ENCODE results near the gene MINDY4. TPM values are rescaled to one million over a fixed set of nuclear protein-coding genes. Genes with fewer than 3 reads are reported as not detected.

The MINDY4 gene
- total RNA-seq, 2 donors from 2014 or later, result 8.1 to 31.9 TPM

GRCh38 chr7:30835396-30835915, 64.2 kb downstream of the MINDY4 start:
- H3K36me3 ChIP-seq, result no peaks in the 10 kb centered on the region
- 92% methylated on average over 6 of the region's 6 CpGs for WGBS
- H3K4me3 ChIP-seq, result no peak overlapping the region
- no peaks in the 10 kb centered on the region for H3K4me1 ChIP-seq (replicated peaks)
- H3K27ac ChIP-seq, result no peak overlapping the region
- TF ChIP-seq, protein P1, sequence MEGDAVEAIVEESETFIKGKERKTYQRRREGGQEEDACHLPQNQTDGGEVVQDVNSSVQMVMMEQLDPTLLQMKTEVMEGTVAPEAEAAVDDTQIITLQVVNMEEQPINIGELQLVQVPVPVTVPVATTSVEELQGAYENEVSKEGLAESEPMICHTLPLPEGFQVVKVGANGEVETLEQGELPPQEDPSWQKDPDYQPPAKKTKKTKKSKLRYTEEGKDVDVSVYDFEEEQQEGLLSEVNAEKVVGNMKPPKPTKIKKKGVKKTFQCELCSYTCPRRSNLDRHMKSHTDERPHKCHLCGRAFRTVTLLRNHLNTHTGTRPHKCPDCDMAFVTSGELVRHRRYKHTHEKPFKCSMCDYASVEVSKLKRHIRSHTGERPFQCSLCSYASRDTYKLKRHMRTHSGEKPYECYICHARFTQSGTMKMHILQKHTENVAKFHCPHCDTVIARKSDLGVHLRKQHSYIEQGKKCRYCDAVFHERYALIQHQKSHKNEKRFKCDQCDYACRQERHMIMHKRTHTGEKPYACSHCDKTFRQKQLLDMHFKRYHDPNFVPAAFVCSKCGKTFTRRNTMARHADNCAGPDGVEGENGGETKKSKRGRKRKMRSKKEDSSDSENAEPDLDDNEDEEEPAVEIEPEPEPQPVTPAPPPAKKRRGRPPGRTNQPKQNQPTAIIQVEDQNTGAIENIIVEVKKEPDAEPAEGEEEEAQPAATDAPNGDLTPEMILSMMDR (IDR thresholded peaks at IDR 0.05), result no peak
- TF ChIP-seq POLR2AphosphoS5 (IDR thresholded peaks at IDR 0.05) (no peak), POLR2A (IDR thresholded peaks at IDR 0.05) (no peak)
- no peaks in the 10 kb centered on the region for H3K9me3 ChIP-seq
- intact Hi-C loops (cut with DNase I), result no loop called here
- no peak for DNase-seq (ENCODE audit: low spot score)
- H3K27me3 ChIP-seq (replicated peaks; ENCODE audit: insufficient read depth), result no peaks in the 10 kb centered on the region

DNA sequence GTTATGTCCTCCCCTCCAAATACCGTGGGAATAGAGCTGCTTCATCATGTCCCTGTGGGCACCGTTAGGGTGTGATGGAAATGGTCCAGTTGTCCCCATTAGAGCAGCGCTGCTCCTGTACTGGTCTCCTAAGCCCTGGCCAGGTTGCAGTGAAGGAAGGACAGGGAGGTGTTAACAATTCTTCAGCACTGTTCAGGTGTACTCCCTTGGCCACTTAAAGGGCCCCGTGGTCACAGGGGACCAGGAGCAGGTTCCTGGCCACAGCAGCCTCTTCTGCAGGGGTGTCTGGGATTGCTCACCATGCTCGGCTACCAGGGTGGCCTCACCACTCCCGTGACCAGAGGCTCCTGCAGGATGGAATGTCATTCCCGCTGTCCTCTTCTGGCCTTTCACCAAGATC, 65.8 kb downstream of the MINDY4 start:
- TF ChIP-seq, protein P1 (IDR thresholded peaks at IDR 0.05), result no peak
- TF ChIP-seq POLR2AphosphoS5 (IDR thresholded peaks at IDR 0.05) (no peak), POLR2A (IDR thresholded peaks at IDR 0.05) (no peak)
- Histone ChIP-seq H3K27ac (no peak overlapping the region), H3K4me3 (no peak overlapping the region), H3K36me3 (no peaks in the 10 kb centered on the region), H3K9me3 (no peaks in the 10 kb centered on the region), H3K27me3 (replicated peaks; ENCODE audit: insufficient read depth) (no peaks in the 10 kb centered on the region), H3K4me1 (replicated peaks) (no peaks in the 10 kb centered on the region)
- DNase-seq (ENCODE audit: low spot score), result no peak
- WGBS, result 71% methylated on average over 7 of the region's 7 CpGs
- intact Hi-C loops (cut with DNase I), result no loop called here

DNA sequence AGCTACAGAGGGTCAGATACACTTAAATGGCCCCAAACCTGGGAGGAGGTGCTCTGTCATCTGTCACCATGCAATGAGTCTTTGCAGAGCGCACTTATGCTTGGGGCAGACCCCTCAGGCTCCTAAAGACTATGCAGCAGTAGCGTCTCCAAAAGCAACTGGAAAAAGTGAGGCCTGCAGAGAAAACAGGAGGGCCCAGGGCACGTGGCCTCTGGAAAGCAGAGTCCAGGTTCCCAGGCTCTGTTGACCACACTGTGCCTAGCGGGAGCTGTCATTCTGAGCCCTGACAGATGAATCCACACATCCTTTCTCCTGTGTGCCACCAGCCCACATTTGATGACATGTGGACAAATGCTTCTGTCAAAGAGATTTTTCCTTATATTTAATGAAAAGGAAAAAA, 66.4 kb downstream of the MINDY4 start:
- Histone ChIP-seq H3K4me1 (replicated peaks) (no peaks in the 10 kb centered on the region), H3K27ac (no peak overlapping the region), H3K9me3 (no peaks in the 10 kb centered on the region), H3K27me3 (replicated peaks; ENCODE audit: insufficient read depth) (no peaks in the 10 kb centered on the region), H3K36me3 (no peaks in the 10 kb centered on the region), H3K4me3 (no peak overlapping the region)
- TF ChIP-seq POLR2A (IDR thresholded peaks at IDR 0.05) (no peak), POLR2AphosphoS5 (IDR thresholded peaks at IDR 0.05) (no peak)
- TF ChIP-seq, protein P1 (IDR thresholded peaks at IDR 0.05), result no peak
- intact Hi-C loops (cut with DNase I), result no loop called here
- WGBS, result 94% methylated on average over 4 of the region's 4 CpGs
- DNase-seq (ENCODE audit: low spot score), result no peak

GRCh38 chr7:30838008-30838407, 66.8 kb downstream of the MINDY4 start:
- intact Hi-C loops (cut with DNase I), result no loop called here
- TF ChIP-seq POLR2A (IDR thresholded peaks at IDR 0.05) (no peak), POLR2AphosphoS5 (IDR thresholded peaks at IDR 0.05) (no peak)
- WGBS, result 98% methylated on average over 5 of the region's 5 CpGs
- Histone ChIP-seq H3K27me3 (replicated peaks; ENCODE audit: insufficient read depth) (no peaks in the 10 kb centered on the region), H3K36me3 (no peaks in the 10 kb centered on the region), H3K4me3 (no peak overlapping the region), H3K27ac (no peak overlapping the region), H3K9me3 (no peaks in the 10 kb centered on the region), H3K4me1 (replicated peaks) (no peaks in the 10 kb centered on the region)
- no peak for DNase-seq (ENCODE audit: low spot score)

DNA sequence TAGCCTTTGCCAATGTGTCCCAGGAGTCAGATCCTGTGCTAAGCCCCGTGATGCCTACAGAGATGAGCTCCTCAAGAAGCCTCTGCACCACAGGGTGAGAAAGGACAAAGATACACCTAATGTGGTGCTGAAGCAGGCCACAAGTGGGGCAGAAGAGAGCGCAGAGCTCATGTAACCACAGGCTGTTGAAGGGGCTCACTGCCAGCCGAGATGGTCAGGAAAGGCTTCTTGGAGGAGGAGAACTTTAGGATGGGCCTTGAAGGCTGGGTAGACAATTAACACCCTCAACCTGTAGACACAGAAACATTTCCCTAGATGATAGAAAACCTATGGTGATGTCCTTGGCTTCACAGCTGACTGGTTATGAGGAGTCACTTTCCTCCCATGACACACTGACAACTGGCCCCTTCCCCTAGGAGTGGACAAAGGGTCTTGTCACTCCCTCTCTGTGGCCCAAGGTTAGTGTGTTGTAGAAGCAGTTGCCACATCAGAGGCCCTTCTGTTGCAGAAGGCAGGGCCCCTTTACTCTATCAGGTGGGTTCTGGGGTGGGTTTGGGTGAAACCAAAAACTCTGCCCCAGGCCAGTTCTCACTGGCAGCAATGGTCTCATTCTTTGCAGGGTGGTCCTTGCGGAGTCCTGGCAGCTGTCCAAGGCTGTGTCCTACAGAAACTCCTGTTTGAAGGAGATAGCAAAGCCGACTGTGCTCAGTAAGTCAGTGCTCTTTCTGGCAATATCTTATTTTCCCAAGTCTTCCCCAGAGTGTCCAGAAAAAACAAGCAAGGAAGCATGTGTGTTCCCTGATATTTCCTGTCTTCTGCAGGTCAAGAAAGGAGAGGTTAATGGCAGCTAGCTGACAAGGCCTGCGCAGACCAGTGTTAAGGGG, 69.2 kb downstream of the MINDY4 start:
- Histone ChIP-seq H3K27me3 (replicated peaks; ENCODE audit: insufficient read depth) (no peaks in the 10 kb centered on the region), H3K4me3 (no peak overlapping the region), H3K27ac (no peak overlapping the region), H3K36me3 (no peaks in the 10 kb centered on the region), H3K9me3 (no peaks in the 10 kb centered on the region), H3K4me1 (replicated peaks) (no peaks in the 10 kb centered on the region)
- no peak for DNase-seq (ENCODE audit: low spot score)
- 88% methylated on average over 6 of the region's 6 CpGs for WGBS
- intact Hi-C loops (cut with DNase I), result no loop called here
- TF ChIP-seq, protein P1 (IDR thresholded peaks at IDR 0.05), result no peak
- TF ChIP-seq POLR2A (IDR thresholded peaks at IDR 0.05) (no peak), POLR2AphosphoS5 (IDR thresholded peaks at IDR 0.05) (no peak)
